GM19468 (cell line): ENCODE data around the gene ELF3.
A peak's percentile ranks its signal among the peaks of the same experiment; 100 is the strongest.
"Not testable (repeated sequence)": the region's sequence is repeated elsewhere in the genome, so short reads cannot be mapped to it uniquely, and the experiment has no call there.

Experiments used
- ATAC-seq: cut with Tn5 transposase; IDR thresholded peaks from one replicate; pipeline ENCODE4 v1.9.1; 2021; ENCODE audit warnings: mild to moderate bottlenecking, moderate library complexity, moderate number of reproducible peaks; ENCODE audit not compliant: unreplicated experiment; ENCODE audit errors: extremely low read depth

The ELF3 gene

DNA sequence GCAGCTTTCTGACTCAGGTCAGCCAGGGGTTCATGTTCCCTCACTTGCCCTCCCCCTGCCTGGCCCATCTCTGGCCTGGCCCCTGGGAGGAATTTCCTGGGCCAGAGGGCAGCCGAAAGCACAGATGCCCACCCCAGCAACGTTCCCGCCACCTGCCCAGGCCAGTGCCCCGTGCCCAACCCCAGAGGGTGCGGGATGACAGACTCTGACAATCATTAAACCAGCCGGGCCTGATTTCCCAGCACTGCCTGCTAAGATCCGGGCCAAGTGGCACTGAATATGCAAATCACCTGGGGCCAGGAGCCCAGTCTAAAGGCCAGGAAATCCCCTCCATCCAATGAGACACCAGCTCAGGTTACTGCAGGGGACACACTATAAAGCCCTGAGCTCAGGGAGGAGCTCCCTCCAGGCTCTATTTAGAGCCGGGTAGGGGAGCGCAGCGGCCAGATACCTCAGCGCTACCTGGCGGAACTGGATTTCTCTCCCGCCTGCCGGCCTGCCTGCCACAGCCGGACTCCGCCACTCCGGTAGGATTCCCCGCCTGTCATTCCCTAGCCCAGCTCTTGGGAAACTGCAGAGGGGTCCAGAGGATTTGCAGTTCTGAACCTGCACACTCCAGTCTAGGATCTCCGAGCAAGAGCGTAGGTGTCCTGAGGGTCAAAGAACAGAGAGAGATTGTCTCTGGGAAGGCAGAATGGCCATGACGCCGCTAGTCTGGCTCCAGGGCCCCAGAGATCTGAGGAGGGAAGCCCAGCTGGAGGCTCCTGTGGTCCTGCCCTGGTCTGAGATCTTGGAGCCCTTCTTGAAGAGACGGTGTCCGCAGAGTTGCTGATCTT lies at the start of gene ELF3:
TSS of gene ELF3 (plus strand) at position 408 of the 836 bp plus-strand sequence. CDS start 550 bp downstream, outside the sequence.
- peak; percentile 53 for ATAC-seq

DNA sequence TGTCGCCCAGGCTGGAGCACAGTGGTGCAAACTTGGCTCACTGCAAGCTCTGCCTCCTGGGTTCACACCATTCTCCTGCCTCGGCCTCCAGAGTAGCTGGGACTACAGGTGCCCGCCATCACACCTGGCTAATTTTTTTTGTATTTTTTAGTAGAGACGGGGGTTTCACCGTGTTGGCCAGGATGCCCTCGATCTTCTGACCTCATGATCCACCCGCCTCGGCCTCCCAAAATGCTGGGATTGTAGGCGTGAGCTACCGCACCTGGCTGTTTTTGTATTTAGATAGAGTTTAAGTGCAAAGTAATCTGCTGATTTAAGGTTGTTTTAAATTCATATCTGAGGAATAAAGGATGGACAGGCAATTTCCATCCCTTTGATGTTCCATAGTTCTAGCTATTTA lies 48.0 kb upstream of the ELF3 start:
- not testable (repeated sequence) for ATAC-seq

DNA sequence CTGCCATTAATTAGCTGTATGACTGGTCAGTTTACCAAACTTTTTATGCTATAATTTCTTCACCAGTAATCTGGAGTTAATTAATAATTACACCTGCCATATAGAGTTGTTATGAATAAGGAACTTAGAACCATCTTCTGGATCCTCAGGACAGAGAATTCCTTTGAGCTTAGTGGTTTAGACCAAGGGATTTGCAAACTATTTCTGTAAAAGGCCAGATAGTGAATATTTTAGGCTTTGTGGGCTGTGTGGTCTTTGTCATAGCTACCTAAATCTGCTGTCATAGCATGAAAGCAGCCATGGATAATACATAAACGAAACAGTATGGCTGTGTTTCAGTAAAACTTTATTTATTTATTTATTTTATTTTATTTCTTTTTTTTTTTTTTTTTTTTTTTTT lies 46.1 kb upstream of the ELF3 start:
- no peak for ATAC-seq

DNA sequence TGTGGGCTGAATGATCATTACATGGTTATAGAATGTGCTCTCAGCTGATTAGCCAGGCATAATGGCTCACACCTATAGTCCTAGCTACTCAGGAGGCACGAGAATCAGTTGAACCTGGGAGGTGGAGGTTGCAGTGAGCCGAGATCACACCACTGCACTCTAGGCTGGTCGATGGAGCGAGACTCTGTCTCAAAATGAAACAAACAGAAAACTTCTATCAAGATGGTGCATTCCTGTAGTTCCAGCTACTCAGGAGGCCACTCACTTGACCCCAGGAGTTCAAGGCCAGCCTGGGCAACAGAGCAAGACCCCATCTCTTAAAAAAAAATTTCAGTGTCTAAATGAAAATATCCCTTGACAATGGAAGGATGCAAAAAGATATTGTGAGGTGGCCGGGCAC lies 44.2 kb upstream of the ELF3 start:
- no peak for ATAC-seq

DNA sequence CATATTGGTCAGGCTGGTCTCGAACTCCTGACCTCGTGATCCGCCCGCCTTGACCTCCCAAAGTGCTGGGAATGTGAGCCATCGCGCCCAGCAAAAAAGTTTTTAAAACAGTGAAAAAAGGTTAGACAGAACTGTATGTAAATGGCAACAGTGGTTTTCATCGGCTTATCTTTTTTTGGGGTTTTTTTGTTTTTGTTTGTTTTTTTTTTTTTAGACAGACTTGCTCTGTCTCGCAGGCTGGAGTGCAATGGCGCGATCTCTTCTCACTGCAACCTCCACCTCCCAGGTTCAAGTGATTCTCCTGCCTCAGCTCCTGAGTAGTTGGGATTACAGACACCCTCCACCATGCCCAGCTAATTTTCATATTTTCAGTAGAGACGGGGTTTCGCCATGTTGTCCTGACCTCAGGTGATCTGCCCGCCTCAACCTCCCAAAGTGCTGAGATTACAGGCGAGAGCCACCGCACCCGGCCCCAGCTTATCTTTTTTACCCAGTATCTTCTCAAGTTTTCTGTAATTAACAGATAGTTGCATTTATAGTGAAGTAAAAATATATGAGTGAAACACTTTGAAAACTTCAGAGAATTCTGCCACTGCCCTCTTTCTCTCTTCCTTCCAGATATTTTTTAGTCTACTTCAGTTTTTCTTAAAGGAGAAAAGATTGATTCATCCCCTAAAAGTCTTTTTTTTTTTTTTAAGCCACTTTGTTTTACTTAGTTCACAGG lies 42.0 kb upstream of the ELF3 start:
- ATAC-seq = no peak

GRCh38 chr1:201970334-201971159 lies 39.8 kb upstream of the ELF3 start:
- ATAC-seq = no peak

- no peak for ATAC-seq
Observed at GRCh38 chr1:201982082-201982622, 28.2 kb upstream of the ELF3 start.

DNA sequence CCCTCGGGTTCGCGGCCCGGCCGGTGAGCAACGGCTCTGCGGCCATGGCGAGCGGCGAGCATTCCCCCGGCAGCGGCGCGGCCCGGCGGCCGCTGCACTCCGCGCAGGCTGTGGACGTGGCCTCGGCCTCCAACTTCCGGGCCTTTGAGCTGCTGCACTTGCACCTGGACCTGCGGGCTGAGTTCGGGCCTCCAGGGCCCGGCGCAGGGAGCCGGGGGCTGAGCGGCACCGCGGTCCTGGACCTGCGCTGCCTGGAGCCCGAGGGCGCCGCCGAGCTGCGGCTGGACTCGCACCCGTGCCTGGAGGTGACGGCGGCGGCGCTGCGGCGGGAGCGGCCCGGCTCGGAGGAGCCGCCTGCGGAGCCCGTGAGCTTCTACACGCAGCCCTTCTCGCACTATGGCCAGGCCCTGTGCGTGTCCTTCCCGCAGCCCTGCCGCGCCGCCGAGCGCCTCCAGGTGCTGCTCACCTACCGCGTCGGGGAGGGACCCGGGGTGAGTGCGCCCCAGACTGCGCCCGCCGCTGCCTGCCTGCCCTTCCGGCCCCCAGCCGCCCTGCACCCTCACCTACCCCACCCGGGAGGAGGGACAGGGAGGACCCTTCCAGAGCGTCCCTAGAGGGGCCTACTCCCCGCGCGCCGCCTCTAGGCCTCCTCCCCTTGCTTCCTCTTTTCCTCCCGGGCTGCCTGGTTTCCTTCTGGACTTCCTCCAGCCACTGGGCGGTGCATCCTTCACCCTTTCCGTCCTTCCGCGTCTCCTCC lies 27.6 kb upstream of the ELF3 start, which contains the start of gene RNPEP:
TSS of gene RNPEP (plus strand) at position 26 of the 757 bp plus-strand sequence. CDS start at position 45, 19 bp downstream.
- no peak for ATAC-seq

- no peak for ATAC-seq
Observed at GRCh38 chr1:201983380-201983805, 27.0 kb upstream of the ELF3 start.

DNA sequence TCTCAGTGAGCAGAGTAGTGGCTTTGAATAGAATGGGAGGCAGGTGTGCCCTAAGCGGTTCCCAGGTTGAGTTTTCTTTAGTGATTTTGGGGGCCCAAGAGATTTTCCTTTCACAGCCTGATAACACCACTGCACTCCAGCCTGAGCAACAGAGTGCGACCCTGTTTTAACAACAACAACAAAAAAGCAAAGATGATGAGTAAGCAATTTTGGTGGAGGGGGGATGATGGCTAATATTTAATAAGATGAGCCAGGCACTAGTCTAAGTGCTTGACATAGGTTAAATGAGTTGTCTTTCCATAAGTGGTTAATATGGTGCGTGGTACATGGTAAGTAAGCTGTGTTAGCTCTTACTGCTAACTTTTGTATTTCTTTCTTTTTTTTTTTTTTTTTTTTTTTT lies 25.9 kb upstream of the ELF3 start:
- no peak for ATAC-seq

DNA sequence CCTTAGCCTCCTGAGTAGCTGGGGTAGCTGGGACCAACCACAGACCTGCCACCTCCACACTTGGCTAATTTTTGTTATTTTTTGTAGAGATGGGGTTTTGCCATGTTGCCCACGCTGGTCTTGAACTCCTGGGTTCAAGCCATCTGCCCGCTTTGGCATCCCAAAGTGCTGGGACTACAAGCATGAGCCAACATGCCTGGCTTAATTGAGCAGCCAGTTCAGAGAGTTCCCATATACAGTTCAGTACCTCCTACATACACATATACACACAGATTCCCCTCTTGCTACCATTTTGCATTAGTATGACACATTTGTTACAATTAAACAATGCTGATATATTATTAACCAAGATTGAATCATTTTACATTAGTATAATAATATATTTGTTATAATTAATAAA lies 25.0 kb upstream of the ELF3 start:
- ATAC-seq = no peak

DNA sequence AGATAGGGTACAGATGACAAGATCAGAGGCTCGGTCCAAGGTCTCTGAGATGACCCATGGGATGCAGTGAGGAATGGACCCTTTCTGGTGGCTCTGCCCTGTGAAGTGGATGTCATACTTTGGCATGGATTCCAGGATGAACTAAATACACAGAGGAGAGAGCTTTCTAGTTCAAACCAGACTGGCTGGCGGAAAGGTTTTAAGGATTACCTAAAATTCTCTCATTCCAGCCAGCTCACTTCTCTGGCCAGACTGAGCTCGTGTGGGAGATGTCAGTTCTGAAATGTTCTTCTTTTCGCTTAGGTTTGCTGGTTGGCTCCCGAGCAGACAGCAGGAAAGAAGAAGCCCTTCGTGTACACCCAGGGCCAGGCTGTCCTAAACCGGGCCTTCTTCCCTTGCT lies 21.8 kb upstream of the ELF3 start:
- ATAC-seq = no peak

DNA sequence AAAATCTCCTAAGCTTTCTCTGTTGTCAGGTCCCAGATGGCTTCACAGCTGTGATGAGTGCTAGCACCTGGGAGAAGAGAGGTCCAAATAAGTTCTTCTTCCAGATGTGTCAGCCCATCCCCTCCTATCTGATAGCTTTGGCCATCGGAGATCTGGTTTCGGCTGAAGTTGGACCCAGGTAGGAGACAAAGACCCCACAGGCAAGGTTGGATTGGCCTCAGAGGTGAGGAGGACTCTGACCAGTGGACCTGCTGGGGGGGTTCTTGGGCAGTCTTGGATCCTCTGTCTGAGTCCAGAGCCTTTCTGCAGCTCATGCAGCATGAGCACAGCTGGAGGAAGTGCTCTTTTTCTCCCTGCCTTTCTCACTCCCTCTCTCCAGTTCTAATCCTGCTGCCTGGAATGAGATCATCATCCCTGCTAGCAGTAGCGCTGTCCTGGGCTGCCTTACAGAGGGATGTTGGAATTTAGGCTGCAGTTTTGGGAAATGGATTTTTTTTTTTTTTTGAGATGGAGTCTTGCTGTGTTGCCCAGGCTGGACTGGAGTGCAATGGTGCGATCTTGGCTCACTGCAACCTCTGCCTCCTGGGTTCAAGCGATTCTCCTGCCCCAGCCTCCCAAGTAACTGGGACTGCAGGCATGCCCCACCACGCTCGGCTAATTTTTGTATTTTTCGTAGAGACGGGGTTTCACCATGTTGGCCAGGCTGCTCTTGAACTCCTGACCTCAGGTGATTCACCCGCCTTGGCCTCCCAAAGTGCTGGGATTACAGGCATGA lies 20.8 kb upstream of the ELF3 start:
- ATAC-seq = no peak

DNA sequence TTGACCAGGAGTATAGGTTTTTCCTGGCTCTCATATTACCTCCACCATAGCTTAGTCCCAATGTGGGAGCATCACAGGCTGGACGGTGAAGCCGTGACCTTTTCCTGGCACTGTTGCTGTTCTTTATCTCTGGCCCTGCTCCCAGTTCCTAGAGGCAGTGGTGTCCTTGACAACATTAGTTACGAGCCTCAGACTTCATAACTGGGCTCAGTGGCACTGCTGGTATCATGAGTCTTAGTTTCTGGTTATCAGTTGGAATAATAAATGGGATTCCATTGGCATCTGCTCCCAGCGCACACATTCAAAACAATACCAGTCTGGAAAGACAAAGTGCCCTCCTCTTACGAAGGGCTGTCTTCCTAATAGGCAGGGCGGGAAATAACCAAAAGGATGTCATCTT lies 20.0 kb upstream of the ELF3 start:
- no peak for ATAC-seq

GRCh38 chr1:201999625-202000238 lies 10.7 kb upstream of the ELF3 start:
- ATAC-seq = no peak

GRCh38 chr1:202002507-202002906 lies 7.9 kb upstream of the ELF3 start:
- no peak for ATAC-seq

DNA sequence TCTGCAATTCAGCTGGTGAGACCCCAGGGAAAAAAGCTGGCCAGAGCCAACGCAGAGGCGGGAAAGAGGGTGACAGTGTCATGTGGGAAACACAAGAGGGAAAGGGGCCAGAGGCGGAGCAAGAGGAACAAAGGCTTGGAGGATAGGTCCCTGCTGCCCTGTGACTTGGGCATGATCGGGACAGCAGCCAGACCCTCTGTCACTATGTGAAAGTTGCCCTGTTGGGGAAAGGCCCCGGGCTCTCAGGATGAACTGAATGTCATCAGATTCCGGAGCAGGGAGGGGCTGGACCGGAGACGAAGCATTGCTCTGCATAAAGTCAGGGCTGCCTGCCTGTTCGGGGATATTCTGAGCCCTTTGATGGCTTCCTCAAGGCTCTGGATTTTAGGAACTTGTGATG lies 5.7 kb upstream of the ELF3 start:
- ATAC-seq = no peak

DNA sequence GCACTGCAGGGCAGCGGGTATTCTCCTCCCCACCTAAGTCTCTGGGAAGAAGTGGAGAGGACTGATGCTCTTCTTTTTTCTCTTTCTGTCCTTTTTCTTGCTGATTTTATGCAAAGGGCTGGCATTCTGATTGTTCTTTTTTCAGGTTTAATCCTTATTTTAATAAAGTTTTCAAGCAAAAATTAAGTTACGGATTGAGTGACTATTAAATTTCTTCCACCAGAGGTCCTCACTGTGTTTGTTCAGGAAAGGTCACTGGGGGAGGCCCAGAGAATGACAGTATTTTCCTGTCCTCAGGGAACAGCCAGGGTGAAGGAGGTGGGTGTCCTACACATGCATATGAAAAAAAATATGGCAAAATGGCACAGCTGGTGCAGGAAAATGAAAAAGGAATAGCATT lies 4.4 kb upstream of the ELF3 start:
- ATAC-seq = no peak
